ENCODE measurements around the gene AHNAK.
A peak's percentile ranks its signal among the peaks of the same experiment; 100 is the strongest.
"Not testable (repeated sequence)": the region's sequence is repeated elsewhere in the genome, so short reads cannot be mapped to it uniquely, and the experiment has no call there.

The AHNAK gene

GRCh38 chr11:62555464-62556107 lies 9.0 kb upstream of the AHNAK start:
- Histone ChIP-seq H3K4me3 (ENCODE audit: low read length) (peak overlapping the region; percentile 64), H3K4me1 (ENCODE audit: control insufficient read depth, insufficient read depth, low read length) (peaks cover 75% of the 10 kb centered on the region), H3K27me3 (ENCODE audit: control insufficient read depth, insufficient read depth, low read length) (no peaks in the 10 kb centered on the region), H3K36me3 (ENCODE audit: insufficient read depth, low read length) (peaks cover 25% of the 10 kb centered on the region), H3K4me2 (ENCODE audit: low read length) (peak overlapping the region; percentile 88), H3K9ac (ENCODE audit: low read depth, low read length) (peak overlapping the region; percentile 90), H3K9me3 (replicated peaks; ENCODE audit: low read length) (no peaks in the 10 kb centered on the region)

DNA sequence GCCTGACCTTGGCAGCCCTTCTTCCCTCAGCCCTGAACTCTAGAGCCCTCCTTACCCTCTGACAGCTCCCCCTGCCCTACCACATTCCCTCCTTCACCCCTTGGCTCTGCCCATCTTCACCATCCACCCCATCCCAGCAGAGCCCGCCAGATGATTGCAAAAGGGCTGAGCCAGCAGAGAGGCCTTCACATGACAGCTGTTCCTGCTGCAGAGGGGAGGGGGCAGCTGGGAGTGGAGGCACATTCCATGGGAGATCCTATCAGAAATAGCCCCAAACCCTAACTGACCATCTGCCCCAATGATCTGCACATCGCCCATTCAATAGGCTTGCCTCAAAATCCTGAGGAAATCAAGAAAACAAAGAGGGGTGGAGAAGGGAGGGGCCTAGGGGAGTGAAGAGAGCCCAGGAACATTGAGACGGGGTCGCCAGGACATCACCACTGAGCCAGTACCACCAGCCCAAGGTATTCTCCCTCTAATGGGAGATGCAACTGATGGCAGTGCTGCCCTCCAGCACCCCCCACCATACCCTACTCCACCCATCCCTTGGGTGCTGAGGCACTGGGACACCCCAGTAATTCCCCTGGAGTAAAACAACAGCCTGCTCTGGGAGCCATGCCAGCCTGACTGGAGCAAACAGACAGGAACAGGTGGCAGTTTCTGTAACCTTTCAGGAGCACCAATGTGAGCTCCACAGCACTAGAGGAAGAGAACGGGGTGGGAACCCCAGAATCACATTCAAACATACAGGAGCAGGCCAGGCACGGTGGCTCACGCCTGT lies 8.0 kb upstream of the AHNAK start:
- peaks cover 17% of the 10 kb centered on the region for H3K36me3 ChIP-seq (ENCODE audit: insufficient read depth, low read length)
- H3K4me3 ChIP-seq (ENCODE audit: low read length) = peak overlapping the region; percentile 64
- H3K4me1 ChIP-seq (ENCODE audit: control insufficient read depth, insufficient read depth, low read length) = peaks cover 66% of the 10 kb centered on the region
- no peaks in the 10 kb centered on the region for H3K27me3 ChIP-seq (ENCODE audit: control insufficient read depth, insufficient read depth, low read length)
- peak overlapping the region; percentile 90 for H3K9ac ChIP-seq (ENCODE audit: low read depth, low read length)
- H3K9me3 ChIP-seq (replicated peaks; ENCODE audit: low read length) = no peaks in the 10 kb centered on the region
- H3K4me2 ChIP-seq (ENCODE audit: low read length) = peak overlapping the region; percentile 88

DNA sequence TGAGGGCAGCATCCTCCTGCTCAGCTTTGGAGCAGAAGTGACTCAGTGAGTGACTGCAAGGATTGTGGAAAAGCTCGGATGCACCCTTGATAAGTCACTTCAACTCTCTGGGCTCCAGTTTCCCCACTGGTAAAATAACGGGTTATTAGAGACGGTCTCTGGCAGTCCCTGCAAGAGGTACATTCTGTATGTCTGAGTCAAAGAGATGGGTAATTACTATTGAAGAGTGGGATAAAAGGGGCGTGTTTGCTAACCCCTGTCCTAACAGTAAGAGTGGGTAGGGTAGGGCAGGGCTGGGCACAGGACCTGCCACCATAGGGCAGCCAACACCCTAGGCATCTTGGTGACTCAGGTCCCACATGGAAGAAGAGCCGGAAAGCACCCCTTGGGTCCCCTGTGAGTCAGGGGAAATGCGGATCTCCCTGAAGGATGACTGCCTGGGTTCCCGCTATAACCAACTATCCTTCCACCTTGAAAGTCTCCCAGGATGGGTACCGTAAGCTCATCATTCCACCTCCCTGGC lies 7.3 kb upstream of the AHNAK start:
- H3K36me3 ChIP-seq (ENCODE audit: insufficient read depth, low read length) = peaks cover 11% of the 10 kb centered on the region
- no peaks in the 10 kb centered on the region for H3K27me3 ChIP-seq (ENCODE audit: control insufficient read depth, insufficient read depth, low read length)
- peak overlapping the region; percentile 64 for H3K4me3 ChIP-seq (ENCODE audit: low read length)
- peak overlapping the region; percentile 88 for H3K4me2 ChIP-seq (ENCODE audit: low read length)
- peak overlapping the region; percentile 90 for H3K9ac ChIP-seq (ENCODE audit: low read depth, low read length)
- no peaks in the 10 kb centered on the region for H3K9me3 ChIP-seq (replicated peaks; ENCODE audit: low read length)
- peaks cover 68% of the 10 kb centered on the region for H3K4me1 ChIP-seq (ENCODE audit: control insufficient read depth, insufficient read depth, low read length)

GRCh38 chr11:62553080-62553838 lies 6.7 kb upstream of the AHNAK start:
- peaks cover 6% of the 10 kb centered on the region for H3K36me3 ChIP-seq (ENCODE audit: insufficient read depth, low read length)
- H3K4me2 ChIP-seq (ENCODE audit: low read length) = peak overlapping the region; percentile 88
- H3K9ac ChIP-seq (ENCODE audit: low read depth, low read length) = peak overlapping the region; percentile 90
- H3K9me3 ChIP-seq (replicated peaks; ENCODE audit: low read length) = no peaks in the 10 kb centered on the region
- no peaks in the 10 kb centered on the region for H3K27me3 ChIP-seq (ENCODE audit: control insufficient read depth, insufficient read depth, low read length)
- peak overlapping the region; percentile 64 for H3K4me3 ChIP-seq (ENCODE audit: low read length)
- H3K4me1 ChIP-seq (ENCODE audit: control insufficient read depth, insufficient read depth, low read length) = peaks cover 75% of the 10 kb centered on the region

DNA sequence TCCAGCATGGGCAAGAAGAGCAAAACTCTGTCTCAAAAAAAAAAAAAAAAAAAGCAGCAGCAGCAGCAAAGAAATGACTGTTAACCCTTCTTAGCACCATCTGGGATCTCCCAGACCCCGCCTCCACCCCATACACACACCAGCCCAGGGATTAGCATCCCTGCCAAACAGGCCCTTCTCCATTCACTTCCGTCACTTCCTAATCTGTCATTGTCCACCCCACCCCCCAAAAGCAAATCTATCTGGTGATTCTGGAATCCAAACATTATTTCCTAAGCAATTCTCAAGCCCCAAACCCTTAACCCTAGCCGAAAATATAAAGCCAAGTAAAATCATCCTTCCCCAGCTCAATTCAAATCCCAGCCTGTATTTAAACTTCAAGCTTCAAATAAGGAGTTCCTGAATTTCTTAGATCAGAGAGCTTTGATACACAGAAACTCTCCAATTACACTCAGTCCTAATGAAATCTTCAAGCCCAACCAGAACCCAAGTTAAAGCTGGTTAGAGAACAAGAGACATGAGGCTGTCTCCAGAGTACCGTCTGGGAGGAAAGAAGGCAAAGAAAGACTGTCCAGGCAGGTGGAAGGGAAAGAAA lies 6.0 kb upstream of the AHNAK start:
- Histone ChIP-seq H3K9ac (ENCODE audit: low read depth, low read length) (peak overlapping the region; percentile 90), H3K27me3 (ENCODE audit: control insufficient read depth, insufficient read depth, low read length) (no peaks in the 10 kb centered on the region), H3K4me2 (ENCODE audit: low read length) (peak overlapping the region; percentile 88), H3K4me3 (ENCODE audit: low read length) (peak overlapping the region; percentile 64), H3K36me3 (ENCODE audit: insufficient read depth, low read length) (peaks cover 5% of the 10 kb centered on the region), H3K9me3 (replicated peaks; ENCODE audit: low read length) (no peaks in the 10 kb centered on the region), H3K4me1 (ENCODE audit: control insufficient read depth, insufficient read depth, low read length) (peaks cover 77% of the 10 kb centered on the region)

- not testable (repeated sequence) for H3K9me3 ChIP-seq (replicated peaks; ENCODE audit: low read length); H3K36me3 ChIP-seq (ENCODE audit: insufficient read depth, low read length); H3K4me2 ChIP-seq (ENCODE audit: low read length); H3K4me3 ChIP-seq (ENCODE audit: low read length); H3K9ac ChIP-seq (ENCODE audit: low read depth, low read length); H3K27me3 ChIP-seq (ENCODE audit: control insufficient read depth, insufficient read depth, low read length)
- peaks cover 58% of the 10 kb centered on the region for H3K4me1 ChIP-seq (ENCODE audit: control insufficient read depth, insufficient read depth, low read length)
Measured at GRCh38 chr11:62550478-62550877, 3.9 kb upstream of the AHNAK start.

DNA sequence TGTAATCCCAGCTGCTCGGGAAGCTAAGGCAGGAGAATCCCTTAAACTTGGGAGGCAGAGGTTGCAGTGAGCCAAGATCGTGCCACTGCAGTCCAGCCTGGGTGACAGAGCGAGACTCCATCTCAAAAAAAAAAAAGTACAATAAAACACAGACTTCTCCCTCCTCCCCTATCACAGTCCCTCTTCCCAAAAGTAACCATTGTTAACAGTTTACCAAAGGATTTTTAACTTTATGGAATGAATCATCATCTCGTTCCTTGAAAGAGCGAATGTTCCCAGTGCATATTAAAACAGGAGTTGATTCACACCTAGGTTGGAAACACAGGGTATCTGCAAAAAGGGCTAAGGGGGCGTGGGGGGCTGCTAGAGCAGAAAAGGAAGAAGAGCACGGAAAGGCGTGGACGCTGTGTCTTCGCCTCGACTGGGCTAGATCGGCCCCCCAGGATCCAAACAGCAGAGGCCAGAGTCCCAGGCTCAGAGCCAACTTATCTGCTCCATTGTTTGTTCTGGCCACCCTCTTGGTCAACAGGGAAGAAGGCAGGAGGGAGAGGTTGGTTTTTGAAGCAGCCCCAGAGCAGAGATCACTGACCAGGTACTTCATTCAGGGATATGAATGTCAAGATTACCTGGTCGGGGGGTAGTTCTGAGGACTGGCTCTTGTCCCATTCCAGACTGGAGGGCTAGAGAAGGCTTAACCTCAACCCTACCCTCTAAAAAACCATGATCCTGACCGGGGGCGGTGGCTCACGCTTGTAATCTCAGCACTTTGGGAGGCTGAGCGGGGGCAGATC lies 2.1 kb upstream of the AHNAK start:
- peaks cover 15% of the 10 kb centered on the region for H3K36me3 ChIP-seq (ENCODE audit: insufficient read depth, low read length)
- no peaks in the 10 kb centered on the region for H3K27me3 ChIP-seq (ENCODE audit: control insufficient read depth, insufficient read depth, low read length)
- H3K9me3 ChIP-seq (replicated peaks; ENCODE audit: low read length) = no peaks in the 10 kb centered on the region
- H3K4me2 ChIP-seq (ENCODE audit: low read length) = peak overlapping the region; percentile 96
- no peak overlapping the region for H3K9ac ChIP-seq (ENCODE audit: low read depth, low read length)
- peaks cover 41% of the 10 kb centered on the region for H3K4me1 ChIP-seq (ENCODE audit: control insufficient read depth, insufficient read depth, low read length)
- H3K4me3 ChIP-seq (ENCODE audit: low read length) = peak overlapping the region; percentile 10

DNA sequence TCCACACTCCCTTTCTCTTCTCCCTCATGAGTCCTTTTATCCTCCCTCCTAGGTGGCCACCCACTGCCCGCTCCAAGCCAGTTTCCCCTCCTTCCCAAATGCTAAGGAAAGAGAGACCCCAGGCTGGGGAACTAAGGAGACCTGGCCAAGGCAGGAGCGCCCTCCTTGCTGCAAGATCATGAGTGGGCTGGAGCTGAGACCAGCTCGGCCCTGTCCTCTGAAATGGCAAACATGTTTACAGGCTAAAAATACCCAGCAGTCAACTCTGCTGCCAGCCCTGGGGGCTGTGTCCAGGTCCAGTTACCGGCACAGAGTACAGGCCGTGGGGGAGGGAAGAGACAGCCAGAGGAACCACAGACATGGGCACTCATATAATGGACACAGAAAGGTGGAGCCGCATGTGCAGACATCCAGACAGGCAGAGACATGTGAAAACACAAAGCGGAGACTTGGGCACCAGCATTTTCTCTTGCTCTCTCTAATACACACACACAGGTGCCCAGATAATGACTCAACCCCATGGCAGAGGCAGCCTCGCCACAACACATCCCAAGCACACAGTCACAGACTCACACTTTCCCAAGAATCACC lies 1.2 kb upstream of the AHNAK start:
- no peaks in the 10 kb centered on the region for H3K9me3 ChIP-seq (replicated peaks; ENCODE audit: low read length)
- H3K27me3 ChIP-seq (ENCODE audit: control insufficient read depth, insufficient read depth, low read length) = no peaks in the 10 kb centered on the region
- peak overlapping the region; percentile 96 for H3K4me2 ChIP-seq (ENCODE audit: low read length)
- H3K4me3 ChIP-seq (ENCODE audit: low read length) = peak overlapping the region; percentile 97
- peaks cover 24% of the 10 kb centered on the region for H3K36me3 ChIP-seq (ENCODE audit: insufficient read depth, low read length)
- H3K9ac ChIP-seq (ENCODE audit: low read depth, low read length) = peak overlapping the region; percentile 95
- peaks cover 38% of the 10 kb centered on the region for H3K4me1 ChIP-seq (ENCODE audit: control insufficient read depth, insufficient read depth, low read length)

- Histone ChIP-seq H3K4me2 (ENCODE audit: low read length) (peak overlapping the region; percentile 96), H3K4me3 (ENCODE audit: low read length) (peak overlapping the region; percentile 97), H3K9ac (ENCODE audit: low read depth, low read length) (peak overlapping the region; percentile 95), H3K27me3 (ENCODE audit: control insufficient read depth, insufficient read depth, low read length) (no peaks in the 10 kb centered on the region), H3K4me1 (ENCODE audit: control insufficient read depth, insufficient read depth, low read length) (peaks cover 37% of the 10 kb centered on the region), H3K9me3 (replicated peaks; ENCODE audit: low read length) (no peaks in the 10 kb centered on the region), H3K36me3 (ENCODE audit: insufficient read depth, low read length) (peaks cover 24% of the 10 kb centered on the region)
Measured at GRCh38 chr11:62546929-62547625, 471 bp upstream of the AHNAK start.

Data from skeletal muscle satellite cell (primary cell).